Measurements from ENCODE around the gene P2RY12.

The P2RY12 gene

DNA sequence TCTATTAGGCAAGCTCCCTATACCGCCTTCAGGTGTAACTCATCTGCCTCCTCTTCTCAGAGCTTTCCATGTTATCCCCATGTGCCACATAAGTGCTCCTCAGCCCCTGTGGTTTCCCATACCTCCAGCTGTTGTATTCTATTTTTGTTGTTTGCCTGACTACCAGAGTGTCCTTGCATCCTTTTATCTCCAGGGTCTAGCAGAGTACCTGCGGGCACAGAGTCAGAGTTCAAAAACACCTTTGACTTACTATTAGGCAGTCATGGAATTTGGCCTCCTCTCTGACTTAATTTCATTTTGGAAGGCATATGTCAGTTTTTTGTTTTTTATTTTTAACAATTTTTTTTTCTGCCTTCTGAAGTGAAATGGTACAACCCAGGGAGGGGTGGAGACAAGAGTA lies 75.0 kb downstream of the P2RY12 start:
- no peak overlapping the region for H3K4me3 ChIP-seq (ENCODE audit: low read depth, low read length)

DNA sequence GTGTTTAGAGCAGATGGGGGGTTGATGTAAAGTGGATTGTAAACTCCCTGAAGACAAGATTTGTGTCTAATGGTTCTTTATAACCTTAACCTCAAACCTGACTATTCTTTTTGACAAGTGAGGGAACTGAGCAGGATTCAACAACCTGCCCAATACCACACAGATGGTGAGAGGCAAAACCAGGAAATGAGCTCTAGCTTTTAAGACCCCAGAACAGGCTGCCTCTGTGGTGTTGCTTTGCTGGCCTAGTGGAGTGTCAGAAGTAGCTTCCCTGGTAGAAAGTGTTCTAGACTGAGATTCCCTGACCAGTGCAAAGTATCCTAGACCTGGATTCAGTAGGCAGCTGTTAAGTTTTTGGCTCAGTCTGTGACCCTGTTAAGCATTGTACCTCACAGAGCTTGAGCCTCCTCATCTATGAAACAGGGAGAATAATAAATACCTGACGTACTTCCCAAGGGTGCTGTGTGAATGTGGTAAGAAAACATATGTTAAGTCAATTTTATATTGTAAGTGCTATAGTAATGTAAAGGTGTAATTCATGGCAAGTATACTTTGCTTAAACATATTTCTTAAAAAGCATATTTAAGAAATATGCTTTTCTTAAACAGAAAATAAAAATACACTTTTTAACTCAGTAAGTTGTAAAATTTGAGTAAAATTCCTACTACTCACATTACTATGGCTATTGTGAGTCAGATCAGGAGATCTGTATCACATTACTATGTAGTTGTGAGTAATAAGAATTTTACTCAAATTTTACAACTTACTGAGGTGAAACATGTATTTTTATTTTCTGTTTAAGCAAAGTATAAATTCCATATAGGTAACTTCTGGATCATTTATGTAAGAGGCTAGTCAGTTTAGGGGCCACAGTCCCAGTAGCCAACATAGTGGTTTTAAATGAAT lies 76.7 kb downstream of the P2RY12 start:
- H3K4me3 ChIP-seq (ENCODE audit: low read depth, low read length) = no peak overlapping the region

GRCh38 chr3:151307131-151307530 lies 77.4 kb downstream of the P2RY12 start:
- H3K4me3 ChIP-seq (ENCODE audit: low read depth, low read length) = no peak overlapping the region

DNA sequence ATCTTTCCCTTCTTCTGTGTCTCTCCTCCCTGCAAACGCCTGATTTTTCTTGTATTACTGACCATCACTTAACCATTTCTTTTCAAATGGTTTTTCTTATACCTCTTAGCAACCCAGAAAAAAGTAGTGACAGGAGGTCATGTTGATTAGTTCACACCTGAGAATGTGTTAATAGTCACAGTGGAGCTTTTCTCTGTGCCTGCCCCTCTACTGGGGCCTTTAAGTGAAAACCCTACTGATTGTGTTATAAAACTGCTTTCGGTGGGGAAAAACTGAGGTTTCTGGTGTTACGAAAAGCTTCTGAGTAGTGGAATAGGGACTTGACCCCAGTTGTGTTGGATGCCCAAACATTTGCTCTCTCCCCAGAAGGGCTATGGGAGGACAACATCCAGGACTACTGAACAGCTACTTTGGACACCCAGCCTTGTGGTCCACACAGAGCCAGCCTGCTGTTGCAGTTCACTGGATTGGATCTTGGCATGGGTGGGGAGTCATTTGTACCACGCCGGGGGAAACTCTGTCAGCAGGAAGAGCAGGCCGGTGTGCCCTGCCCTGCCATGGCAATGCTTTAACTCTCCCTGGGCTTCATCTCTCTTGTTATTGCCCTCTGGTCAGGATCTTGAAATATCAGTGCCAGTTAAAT lies 78.3 kb downstream of the P2RY12 start:
- H3K4me3 ChIP-seq (ENCODE audit: low read depth, low read length) = no peak overlapping the region

- no peak overlapping the region for H3K4me3 ChIP-seq (ENCODE audit: low read depth, low read length)
These were observed 78.8 kb downstream of the P2RY12 start for GRCh38 chr3:151305775-151306151.

DNA sequence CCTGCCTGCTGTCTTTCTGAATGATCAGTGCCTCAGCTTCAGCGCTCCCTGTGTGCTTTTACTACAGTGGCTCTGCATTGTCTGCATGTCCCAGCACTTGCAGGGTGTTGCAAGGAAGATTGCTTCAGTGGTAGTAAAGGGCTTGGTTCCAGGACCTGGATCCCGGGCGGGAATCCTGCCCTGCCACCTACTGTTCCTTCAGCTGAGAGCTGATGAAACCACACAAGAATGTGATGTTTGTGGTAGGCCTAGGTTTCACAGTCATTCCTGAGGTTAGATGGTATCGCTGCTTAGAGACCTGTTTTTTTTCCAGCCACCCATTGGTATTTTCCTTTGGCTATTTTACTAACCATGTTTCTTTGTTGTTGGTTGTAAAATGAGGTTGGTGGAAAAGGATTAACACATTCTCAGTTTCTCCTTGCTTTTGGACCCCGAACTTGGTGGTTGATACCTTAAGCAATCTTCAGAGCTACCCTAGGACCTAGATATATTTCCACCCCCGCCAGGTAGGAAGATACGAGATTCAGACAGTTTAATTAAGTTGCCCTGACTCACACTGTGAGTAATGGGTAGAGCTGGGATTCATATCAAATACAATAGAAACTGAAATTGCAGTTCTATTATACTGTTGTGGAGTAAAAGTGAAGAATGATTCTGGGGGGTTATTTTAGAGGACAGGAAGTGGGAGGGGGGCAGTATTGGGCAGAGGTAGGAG lies 79.3 kb downstream of the P2RY12 start:
- H3K4me3 ChIP-seq (ENCODE audit: low read depth, low read length) = no peak overlapping the region

- no peak overlapping the region for H3K4me3 ChIP-seq (ENCODE audit: low read depth, low read length)
These were observed 80.8 kb downstream of the P2RY12 start for GRCh38 chr3:151303751-151304150.

DNA sequence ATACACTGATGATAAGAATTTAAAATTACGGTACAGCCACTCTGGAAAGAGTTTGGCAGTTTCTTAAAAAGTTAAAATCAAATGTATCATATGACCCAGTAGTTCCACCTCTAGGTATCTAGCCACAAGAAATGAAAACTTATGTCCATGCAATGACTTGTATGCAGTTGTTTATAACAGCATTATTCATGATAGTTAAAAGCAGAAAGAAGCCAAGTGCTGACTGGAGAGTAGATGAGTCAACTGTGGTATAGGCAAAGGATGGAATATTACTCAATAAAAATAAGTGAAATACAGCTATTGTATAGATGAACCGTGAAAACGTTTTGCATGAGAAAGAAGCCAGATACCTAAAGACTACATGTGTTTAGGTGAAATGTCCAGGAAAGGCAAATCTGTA lies 82.8 kb downstream of the P2RY12 start:
- H3K4me3 ChIP-seq (ENCODE audit: low read depth, low read length) = no peak overlapping the region

DNA sequence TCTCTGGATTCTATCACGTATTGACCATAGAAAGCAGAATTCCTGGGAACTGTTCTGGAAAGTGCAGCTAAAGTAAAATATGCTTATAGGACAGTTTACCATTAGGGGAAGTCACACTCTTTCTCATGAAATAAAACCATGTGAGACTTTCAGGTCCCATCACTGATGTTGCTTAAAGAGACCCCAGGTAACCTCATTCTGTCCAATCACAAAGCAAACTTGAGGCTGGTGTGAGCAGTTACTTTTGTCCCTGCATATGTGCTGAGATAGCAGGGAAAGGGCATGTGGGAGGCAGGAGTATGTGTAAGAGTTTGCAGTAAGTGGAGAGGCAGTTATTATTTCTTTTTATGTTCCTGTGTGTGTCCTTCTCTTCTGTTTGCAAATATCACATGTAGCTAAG lies 84.0 kb downstream of the P2RY12 start:
- no peak overlapping the region for H3K4me3 ChIP-seq (ENCODE audit: low read depth, low read length)

DNA sequence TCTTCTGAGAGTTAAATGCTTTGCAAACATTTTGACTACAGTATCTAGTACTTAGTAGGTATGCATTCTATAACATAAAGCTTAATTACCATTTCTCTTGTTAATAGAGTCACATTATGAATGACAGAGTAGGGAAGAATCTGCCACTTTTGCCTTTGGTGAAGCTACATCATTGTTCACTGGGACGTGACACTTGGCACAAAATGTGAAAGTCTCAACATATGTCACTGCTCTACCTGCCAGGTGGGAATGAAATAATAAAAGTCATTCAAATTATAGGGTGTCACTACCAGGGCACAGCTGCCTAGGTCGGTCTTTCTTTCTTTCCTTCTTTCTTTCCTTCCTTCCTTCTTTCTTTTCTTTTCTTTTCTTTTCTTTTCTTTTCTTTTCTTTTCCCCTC lies 85.5 kb downstream of the P2RY12 start:
- no peak overlapping the region for H3K4me3 ChIP-seq (ENCODE audit: low read depth, low read length)

DNA sequence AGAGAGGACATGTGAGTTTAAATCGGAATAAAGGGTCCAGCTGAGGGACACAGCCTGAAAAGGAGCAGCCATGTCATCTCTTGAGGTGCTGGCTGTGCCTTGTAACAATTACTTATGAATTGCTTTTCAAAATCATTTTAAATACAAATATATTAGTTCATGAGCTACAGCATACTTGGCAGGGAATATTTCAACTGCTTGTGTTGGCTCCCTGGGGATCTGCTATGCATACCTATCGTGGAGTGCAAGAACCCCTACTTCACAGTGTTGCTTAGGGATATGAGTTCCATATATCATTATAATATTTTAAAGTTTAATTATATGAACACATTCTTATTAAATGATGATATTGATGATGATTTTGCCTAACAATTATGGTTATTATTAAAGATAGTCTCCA lies 87.1 kb downstream of the P2RY12 start:
- H3K4me3 ChIP-seq (ENCODE audit: low read depth, low read length) = no peak overlapping the region

- H3K4me3 ChIP-seq (ENCODE audit: low read depth, low read length) = no peak overlapping the region
These were observed 88.3 kb downstream of the P2RY12 start for GRCh38 chr3:151296226-151296625.

DNA sequence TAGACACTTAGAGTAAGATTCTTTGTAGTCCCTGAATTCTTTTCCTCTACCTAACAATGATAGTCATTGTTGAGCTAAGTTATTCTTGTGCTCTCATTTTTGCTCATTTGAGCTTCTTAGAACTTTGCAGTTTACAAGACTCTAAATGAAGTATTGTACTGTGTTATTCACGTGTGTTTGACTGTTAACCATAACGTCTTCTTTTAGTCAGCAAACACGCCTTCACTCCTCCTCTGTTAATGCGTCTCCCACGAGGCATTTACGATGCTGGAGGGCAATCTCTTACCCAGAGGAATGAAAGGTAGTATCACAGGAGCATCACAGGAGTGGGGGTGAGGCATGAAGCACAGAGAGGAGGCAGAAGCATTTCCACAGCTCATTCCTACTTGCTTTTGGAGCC lies 91.4 kb downstream of the P2RY12 start:
- no peak overlapping the region for H3K4me3 ChIP-seq (ENCODE audit: low read depth, low read length)

DNA sequence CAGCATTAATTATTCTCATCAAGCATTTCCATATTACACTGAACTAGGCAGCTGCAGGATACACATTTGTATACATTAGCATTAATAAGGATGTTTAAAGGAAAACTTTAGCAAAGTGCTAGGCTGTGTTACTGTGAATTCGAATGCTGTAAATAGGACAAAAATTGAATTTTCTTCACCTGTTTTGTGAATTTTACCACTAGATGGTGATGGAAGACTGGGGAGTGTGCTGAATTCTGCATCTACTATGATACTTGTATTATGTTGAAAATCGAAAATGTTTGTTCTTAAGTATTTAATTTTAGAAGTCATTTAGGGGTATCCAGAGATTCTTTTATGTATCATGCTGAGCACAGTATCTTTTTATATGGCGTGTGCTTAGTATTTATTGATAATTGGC lies 93.9 kb downstream of the P2RY12 start:
- no peak overlapping the region for H3K4me3 ChIP-seq (ENCODE audit: low read depth, low read length)

GRCh38 chr3:151289445-151289844 lies 95.1 kb downstream of the P2RY12 start:
- H3K4me3 ChIP-seq (ENCODE audit: low read depth, low read length) = no peak overlapping the region

Measured in iPS-11a (cell line).